Activated CD4-positive, alpha-beta T cell treated with anti-CD3 and anti-CD28 coated beads, Interleukin-2, amount 50 U/mL, for 1 hour (primary cell): Measurements from ENCODE around the gene PLA2G4B.

Experiments used
- DNase-seq: peaks from one replicate; pipeline ENCODE4 v3.0.0-alpha.2; 2020

PLA2G4B gene, protein sequence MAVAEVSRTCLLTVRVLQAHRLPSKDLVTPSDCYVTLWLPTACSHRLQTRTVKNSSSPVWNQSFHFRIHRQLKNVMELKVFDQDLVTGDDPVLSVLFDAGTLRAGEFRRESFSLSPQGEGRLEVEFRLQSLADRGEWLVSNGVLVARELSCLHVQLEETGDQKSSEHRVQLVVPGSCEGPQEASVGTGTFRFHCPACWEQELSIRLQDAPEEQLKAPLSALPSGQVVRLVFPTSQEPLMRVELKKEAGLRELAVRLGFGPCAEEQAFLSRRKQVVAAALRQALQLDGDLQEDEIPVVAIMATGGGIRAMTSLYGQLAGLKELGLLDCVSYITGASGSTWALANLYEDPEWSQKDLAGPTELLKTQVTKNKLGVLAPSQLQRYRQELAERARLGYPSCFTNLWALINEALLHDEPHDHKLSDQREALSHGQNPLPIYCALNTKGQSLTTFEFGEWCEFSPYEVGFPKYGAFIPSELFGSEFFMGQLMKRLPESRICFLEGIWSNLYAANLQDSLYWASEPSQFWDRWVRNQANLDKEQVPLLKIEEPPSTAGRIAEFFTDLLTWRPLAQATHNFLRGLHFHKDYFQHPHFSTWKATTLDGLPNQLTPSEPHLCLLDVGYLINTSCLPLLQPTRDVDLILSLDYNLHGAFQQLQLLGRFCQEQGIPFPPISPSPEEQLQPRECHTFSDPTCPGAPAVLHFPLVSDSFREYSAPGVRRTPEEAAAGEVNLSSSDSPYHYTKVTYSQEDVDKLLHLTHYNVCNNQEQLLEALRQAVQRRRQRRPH

DNA sequence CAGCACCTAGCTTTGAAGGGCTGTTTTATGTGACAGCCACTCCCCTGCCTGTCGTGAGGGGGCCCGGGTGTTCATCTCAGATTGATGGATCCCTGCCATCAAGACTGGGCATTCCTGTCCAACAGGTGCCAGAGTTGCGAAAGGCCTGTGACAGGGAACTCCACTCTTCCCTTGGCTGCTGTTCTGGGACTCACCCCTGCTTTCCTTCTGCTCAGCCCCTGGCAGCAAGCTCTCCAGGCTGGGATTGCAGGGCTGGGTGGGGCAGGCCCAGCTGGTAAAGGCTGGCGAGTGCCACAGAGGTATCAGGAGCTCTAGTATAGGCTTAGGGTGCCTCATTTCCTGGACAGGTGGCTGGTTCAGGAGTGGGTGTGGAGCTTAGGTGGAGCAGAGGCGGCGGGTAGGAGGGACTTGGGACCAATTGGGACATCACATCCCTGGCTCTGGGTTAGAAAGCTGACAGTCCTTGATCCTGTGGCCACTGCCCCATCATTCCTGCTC is at the start of gene PLA2G4B:
Gene PLA2G4B (plus strand): TSS at position 448 of the 498 bp plus-strand sequence. CDS start 67 bp downstream, outside the sequence.
- no peak for DNase-seq

DNA sequence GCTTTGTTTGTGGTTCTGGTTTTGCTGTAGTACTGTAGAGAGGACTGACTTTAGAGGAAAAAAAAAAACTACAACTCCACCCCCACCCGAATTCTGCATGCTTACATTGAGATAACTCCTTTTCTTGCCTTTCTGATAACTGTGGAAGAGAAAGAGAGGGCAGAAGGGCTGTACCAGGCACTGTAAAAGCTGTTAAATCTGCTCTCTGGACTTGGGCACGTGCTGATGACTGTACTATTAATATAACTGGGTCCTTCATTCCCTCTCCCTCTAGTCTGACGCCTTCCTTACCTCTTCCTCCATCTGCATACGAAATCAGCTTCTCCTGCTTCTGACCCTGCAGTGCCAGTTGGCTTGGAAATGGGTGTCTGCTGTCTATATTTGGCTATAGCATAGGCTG is 49.4 kb upstream of the PLA2G4B start:
- DNase-seq: no peak

DNA sequence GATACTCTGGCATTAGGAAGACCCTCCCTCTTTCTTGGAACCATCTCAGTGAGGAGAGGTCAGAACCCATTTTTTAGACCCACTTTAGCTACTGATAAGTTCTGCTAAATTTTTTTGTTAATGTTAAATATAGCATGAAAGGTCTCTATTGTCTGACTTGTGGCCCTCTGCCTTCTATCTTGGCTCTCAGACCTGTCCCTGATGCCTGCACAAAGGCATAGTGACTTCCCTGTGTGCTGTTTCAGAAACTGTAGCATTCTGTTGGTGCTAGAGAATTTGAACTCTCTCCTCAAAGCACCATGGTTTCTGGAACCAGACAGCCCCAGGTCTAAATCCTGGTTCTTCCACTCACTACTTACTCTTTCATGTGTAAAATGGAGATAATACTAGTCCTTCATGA is 49.0 kb upstream of the PLA2G4B start:
- no peak for DNase-seq

DNA sequence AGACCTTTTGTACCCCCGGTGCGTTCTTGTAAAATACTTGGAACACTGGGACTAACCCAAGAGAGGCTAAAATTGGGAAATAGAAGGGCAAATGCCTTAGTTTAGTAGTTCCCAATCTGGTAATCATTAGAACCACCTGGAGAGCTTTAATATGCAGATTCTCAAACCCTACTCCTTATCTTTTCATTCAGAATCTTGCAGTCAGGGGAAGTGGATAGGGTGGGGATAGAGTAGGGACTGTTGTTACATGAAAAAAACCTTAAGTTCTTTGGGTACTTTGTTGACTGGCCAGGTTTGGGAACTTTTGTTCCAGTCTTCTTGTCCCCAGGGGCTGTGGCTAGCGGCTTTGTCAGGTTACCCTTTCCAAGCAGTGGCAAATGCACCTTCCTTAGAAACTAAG is 48.5 kb upstream of the PLA2G4B start:
- no peak for DNase-seq

DNA sequence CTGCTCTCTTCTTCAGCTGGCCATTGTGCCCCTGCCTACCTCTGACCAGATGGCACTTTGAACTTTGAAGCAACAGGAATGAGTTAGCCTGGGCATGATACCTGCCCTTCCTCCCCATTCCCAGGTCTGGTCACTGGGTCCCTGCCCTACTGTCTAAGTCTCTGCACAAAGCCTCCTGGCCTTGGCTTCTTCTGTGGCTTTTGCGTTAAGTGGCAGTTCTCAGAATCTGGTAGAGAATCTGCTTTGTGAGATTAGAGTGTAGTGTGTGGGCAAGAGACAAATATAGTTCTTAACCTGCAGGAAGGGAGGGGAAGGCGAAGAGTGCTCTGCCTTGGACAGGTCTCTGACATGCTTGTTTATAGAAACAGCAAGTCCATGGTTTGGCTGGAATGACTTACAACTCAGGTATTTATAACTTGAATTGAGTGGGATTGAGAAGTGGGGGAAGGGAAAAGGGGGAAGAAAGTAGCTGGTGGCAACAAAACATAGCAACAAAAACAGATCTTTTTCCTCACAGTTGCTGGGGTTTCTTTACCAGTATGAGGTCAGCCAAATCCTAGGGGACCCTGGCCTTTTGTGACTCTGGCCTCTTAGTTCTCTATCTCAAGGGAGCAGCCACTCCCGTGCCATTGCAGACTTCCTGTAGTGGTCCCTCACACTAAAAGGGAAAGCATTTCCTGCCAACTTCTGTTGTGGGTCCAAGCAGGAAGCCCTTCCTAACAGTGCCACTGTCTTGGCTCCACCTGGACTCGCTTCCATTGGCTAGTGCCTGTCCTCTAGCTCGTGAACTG is 47.7 kb upstream of the PLA2G4B start:
- DNase-seq: no peak

DNA sequence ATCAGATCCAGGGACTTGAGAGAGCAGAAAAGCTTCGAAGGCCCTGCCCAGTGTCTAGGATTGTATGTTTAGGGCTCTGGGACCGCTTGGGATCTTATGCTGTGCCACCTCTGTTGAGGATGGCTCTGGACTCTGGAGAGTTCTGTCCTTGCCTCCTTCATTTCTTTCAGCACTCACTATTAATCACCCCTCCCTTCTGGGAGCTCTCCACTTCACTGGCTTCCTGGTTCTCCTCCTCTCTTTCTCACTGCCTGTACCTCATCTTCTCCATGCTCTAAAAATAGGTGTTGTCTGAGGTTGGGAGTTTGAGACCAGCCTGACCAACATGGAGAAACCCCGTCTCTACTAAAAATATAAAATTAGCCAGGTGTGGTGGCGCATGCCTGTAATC is 47.1 kb upstream of the PLA2G4B start:
- no peak for DNase-seq

DNA sequence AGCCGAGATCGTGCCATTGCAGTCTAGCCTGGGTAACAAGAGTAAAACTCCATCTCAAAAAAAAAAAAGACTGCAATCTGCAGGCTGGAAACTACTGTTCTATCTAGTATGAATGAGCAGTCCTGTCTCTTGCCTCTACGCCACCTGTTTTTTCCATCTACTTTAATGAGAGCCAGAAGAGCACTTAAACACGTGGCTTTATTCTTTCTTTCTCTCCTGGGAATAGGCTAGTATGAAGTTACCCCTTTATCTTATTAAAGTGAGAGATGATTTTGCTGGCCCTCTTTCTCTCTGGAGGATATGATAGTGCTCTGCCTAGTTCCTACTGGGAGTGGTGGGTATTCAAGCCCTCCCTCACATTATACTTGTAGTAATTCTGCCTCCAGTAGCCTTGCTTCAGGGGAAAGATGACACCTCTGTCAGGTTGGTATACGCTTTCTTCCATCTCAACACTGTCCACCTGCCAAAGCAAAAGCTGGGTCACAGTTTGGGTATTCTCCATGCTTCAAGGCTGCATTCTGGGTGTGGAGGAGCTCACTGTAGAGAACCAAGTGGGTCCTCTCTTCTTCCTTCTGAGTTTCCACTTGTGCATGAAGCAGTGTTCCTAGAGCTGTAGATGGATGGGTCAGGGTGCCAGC is 46.5 kb upstream of the PLA2G4B start:
- no peak for DNase-seq

DNA sequence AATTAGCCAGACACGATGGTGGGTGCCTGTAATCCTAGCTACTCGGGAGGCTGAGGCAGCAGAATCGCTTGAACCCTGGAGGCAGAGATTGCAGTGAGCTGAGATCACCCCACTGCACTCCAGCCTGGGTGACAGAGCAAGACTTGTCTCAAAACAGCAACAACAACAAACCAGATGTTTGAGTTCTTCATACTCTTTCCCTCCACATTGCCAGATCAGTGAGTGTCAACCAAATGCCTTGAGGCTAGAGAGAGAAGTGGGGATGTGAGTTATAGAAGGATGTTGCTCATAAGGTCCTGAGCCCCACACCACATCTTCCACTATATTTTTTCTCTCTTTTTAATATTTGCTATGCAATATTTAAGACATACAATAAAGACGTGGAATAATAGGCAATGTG is 44.6 kb upstream of the PLA2G4B start:
- DNase-seq: no peak

DNA sequence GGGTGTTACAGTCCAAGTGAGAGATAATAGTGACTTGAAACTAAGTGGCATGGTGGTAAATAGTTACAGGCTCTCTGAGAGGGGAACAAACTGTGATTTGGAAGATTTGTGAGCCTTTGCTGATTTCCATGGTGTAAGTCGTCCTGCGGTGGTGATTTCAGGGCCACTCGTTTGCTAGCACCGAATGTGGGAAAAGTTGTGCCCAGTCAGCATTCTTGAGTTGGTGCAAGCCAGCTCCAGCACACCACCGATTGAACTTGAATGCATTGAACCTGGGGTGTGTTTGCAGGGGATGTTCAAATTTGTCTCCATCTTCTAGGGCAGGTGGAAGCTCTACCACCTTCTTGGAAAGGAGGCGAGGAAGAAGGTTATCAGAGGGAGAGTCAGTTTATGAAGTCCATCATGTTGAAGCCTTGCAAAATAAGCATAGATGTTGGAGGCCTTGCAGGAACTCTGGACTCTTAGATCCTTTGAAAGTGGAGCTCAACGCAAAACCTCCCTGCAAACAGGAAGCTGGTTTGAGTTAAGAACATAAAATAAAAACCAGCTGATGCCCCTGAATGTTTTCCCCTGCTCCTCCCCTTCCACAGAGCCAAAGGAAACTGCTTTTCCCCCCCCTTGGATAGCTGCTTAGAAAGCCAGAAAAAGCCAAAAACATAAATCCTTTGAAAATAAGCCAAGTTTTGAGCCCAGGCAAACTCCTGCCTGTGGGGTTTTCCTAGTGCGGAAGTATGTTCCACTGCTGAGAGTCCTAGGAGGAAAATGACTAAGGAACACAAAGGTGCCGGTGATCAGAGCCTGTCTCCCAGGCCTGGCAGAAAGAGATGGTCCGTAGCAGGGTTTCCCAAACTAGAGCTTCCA is 42.4 kb upstream of the PLA2G4B start:
- DNase-seq: no peak

DNA sequence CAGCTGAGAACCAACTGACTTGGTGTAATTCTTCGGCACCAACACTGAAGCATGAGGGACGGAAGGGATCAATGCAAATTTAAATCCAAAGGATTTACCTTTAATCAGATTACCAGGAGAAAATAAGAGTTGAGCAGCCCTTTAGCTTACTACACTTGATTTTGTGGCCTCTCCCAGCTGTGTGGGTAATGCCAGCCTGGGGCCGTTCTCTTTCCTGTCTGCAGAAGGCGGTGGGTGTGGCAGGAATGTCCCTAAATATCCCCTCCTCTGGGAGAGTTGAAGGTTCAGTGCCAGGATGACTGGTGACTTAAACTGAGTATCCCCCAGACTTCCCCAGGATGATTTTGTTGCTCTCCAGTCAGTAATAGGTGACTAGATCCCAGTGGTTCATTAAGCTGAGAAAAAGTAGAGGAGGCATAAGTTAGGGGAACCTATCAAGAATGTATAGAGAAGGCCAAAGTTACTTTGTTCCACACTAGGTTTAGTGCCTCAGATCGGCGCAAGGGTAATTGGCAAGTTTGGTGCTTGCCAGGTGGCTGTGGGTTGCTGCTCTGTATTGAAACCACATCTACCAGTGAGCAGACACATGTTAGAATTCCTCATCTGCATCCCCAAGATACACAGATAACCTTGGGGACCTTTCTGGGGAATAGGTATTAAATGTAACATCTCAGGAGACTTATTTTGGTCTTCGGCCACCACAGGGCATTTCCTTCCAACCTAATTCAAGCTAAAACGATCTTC is 41.3 kb upstream of the PLA2G4B start:
- no peak for DNase-seq

DNA sequence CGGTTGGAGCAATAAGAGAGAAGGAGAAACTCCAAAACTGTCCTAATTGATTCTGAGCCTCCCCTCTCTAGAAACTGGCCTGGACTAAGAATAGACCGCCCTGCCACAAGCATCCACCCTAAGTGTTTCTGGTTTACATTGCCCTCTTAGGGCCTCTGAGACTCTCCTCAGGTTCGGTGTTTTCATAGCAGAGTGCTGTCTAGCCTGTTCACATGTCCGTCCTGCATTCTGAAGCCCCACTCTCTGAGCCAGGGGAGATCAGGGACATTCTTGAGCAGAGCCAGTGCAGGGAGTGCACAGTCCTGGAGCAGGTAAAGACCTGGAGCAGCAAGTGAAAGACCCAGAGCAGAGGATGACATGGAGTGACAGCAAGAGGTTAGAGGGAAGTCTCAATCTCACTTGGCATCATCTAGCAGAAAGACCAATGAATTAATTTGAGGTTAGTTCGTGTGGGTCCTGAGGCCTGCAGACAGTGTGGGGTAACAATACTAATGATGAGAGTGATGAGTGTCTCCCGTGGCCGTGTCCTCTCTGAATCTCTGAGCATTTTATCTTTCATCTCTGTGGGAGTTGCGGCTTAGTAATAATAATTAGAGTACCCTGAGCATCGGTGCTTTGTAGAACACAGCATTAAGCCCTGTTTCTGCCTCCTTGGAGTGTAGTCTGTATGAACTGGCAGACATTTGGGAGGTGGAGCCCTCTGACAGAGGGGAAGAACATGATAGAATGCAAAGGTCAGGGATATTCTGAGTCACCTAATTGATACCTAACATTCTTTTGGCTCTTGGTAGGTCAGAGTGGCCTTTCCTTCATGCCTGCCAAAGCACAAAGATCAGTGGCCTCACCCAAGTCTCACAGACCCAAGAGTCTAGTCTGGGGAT is 39.8 kb upstream of the PLA2G4B start:
- DNase-seq: no peak

DNA sequence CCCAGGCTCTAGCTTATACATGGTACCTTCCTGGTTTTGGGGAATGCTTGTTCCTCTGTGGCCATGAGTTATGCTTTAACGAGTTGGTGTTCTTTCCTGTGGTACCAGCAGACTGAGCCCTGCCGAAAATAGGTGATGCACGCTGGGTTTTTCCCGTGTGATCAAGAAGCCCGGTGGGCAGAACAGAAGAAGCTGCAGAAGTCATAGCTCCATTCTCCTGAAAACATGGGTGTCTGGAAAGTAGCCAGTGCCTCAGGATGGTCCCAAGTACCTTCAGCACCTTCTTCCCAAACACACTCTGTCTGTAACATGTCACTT is 39.2 kb upstream of the PLA2G4B start:
- no peak for DNase-seq

DNA sequence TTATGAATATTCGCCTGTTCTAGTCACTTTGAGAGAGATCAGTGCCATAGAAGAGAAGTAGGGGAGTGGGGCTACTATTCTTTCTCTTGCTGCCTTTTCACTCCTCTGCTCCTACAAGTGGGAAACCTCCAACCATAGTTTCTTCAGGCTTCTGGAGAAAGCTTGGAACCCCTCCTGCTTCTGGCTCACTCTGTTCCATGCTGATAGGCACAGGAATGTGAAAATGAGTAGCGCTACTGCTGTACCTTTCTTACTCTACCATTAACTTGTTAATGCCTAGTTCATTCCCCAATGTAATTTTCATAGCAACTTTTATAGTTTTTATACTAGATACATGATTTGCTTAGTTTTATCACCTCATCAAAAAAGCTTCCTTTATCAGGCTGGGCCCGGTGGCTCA is 37.5 kb upstream of the PLA2G4B start:
- DNase-seq: no peak

DNA sequence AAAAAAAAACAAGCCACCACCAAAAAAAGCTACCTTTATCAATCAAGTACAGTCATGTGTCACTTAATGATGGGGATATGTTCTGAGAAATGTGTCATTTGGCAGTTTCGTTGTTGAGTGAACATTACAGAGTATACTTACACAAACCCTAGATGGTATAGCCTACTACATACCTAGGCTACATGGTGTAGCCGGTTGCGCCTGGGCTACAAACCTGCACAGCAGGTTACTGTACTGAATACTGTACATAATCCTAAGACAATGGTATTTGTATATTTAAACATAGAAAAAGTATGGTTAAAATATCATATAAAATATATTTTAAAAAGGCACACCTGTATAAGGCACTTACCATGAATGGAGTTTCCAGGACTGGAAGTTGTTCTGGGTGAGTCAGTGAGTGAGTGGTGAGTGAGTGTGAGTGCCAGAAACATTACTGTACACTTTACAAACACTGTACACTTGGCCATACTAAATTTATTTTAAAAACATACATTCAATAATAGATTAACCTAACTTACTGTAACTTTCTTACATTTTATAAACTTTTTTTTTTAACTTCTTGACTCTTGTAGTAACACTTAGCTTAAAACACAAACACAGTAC is 36.7 kb upstream of the PLA2G4B start:
- no peak for DNase-seq

DNA sequence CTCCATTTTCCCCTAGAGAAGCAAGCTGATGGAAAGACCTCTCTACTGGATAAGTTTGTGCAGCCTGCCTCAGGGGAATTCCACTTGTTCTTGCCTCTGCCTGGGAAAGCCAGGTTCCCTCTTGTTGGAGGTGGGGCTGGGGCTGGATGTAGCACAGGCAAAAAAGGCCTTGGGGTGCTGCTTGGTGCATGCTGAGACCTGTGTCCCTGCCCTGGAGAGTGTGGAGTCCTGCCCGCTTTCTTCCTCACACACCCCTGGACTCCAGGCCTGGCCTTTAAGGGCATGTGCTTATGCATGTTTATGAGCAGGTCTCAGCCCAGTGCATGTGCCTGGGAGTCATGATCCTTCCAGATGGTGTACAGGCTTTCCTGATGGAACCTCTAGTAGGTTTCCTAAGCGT is 34.3 kb upstream of the PLA2G4B start:
- DNase-seq: no peak

DNA sequence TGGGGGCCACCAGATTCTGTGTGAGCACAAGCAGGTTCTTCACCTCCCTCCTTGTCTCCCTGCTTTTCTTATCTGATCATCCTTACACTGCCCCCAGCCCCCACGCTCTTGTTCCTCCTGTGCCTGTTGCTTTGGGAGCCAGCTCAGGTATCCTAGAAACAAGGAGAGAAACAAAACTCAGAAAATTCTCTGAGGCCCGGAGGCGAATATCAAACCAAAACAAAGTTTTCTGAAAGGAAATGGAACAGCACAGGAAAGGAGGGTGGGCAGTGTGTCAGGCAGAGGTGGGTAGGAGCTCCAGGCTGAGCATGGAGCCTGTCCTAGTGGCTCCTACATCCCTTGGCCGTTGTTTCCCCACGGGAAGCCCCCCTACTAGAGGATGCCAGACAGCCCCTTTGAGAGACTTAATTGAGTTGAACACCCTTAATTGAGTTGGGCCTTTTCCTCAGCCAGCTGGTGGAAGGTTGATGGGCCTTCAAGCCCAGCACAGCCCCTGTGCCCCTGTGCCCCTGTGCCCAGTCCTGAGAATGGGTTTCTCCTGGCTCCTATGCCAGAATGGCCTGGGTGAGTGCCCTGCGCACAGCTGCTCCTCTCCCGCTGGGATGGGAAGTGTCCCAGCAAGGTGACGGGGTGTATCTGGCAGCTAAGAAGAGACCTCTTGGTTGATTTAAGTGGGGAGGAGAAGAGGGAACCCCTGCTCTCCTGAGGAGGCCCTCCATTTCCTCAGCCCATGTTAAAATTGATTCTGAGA is 33.6 kb upstream of the PLA2G4B start:
- DNase-seq: no peak

DNA sequence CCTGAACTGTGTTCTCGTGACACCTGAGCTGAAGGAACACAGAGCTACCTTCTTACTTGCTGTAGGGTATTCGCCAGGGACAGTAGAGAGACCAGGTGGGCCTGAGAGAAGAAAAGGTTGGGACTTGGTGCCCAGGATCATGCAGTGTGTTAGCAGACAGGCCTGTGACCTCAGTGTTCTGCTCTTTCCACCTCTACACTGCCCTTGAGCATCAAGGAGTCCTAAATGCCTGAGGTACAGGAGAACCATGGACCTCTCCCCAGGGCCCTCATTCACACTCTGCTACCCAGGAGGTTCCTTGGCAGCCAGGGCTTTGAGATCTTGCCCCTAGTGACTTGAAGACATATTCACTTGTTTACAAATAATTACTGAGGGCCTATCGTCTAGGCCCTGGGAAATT is 32.9 kb upstream of the PLA2G4B start:
- no peak for DNase-seq

DNA sequence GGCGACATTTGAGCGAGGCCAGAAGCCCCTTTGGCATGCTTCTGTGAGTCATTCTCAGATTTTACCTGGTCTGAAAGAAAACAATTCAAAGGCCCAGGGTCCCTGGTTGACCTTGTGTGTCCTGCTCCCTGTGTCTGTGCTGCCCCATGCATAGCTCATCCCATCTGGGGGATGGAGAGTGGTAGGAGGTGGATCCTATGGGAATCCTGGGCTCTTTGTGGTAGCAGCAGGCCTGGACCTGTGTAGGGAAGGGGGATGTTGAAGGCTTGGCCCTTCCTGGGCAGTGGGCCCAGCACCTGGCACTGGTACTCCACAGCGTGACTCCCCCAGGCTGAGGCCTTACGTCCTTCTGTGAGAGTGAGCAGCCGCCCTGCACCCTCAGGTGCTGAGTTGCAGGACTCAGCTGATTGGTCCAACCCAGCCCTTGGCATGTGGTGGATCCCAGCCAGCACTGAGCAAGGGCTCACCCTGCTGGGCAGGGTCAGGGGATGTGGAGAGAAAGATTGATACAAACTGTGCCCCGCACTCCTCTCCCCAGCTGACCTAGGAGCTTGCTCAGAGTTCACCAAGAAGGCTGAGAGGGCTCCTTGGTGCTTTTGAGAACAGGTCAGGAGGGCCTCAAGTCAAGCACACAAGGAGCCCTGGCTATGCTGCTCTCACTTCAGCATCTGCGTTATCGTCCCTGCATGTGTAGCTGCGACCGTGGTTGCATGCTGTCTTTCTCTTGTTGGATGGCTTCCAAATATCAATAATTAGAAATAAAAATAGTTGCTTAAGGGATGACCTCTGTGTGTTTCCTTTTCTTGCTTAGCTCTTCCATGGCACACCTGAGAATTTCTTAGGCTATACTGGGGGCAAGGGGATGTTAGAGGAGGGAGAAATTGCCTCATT is 32.1 kb upstream of the PLA2G4B start:
- DNase-seq: no peak
